Epithelial cell of prostate (primary cell): Measurements from ENCODE around the gene TEX13A.

Source experiments
- DNase-seq: peaks from one replicate; pipeline ENCODE4 v3.0.0-alpha.2; 2011; ENCODE audit warnings: low read depth, low spot score
- H3K27ac ChIP-seq: fragments of 450-650 bp; 2 replicates; pipeline ENCODE4 v1.5.1; 2017; ENCODE audit warnings: mild to moderate bottlenecking

Gene TEX13A

GRCh38 chrX:105189093-105189492 lies 31.4 kb downstream of the TEX13A start:
- no peak for DNase-seq
- H3K27ac ChIP-seq, result no peak overlapping the region

- no peak overlapping the region for H3K27ac ChIP-seq
- DNase-seq, result no peak
Observed at GRCh38 chrX:105179644-105180043, 40.9 kb downstream of the TEX13A start.

GRCh38 chrX:105173071-105173470 lies 47.4 kb downstream of the TEX13A start:
- H3K27ac ChIP-seq, result no peak overlapping the region
- DNase-seq, result no peak
